GM12864 (cell line): ENCODE results near the gene KCNIP1.

Experiments used
- DNase-seq: peaks from one replicate; pipeline ENCODE4 v3.0.0-alpha.2; 2011; ENCODE audit warnings: low read depth
- H3K4me3 ChIP-seq: 2 replicates; pipeline ENCODE4 v1.5.1; 2011; ENCODE audit warnings: mild to moderate bottlenecking, low read depth, low read length, control low read depth
- TF ChIP-seq, protein P1 (sequence below): IDR thresholded peaks from 2 replicates; pipeline ENCODE4 v1.5.1; 2011; ENCODE audit warnings: low read depth, mild to moderate bottlenecking, moderate library complexity, low read length, control low read depth, inconsistent platforms; ENCODE audit errors: missing control alignments

Gene KCNIP1

GRCh38 chr5:170785416-170785815 lies 281.6 kb downstream of the KCNIP1 start:
- H3K4me3 ChIP-seq: no peak overlapping the region
- TF ChIP-seq, protein P1, sequence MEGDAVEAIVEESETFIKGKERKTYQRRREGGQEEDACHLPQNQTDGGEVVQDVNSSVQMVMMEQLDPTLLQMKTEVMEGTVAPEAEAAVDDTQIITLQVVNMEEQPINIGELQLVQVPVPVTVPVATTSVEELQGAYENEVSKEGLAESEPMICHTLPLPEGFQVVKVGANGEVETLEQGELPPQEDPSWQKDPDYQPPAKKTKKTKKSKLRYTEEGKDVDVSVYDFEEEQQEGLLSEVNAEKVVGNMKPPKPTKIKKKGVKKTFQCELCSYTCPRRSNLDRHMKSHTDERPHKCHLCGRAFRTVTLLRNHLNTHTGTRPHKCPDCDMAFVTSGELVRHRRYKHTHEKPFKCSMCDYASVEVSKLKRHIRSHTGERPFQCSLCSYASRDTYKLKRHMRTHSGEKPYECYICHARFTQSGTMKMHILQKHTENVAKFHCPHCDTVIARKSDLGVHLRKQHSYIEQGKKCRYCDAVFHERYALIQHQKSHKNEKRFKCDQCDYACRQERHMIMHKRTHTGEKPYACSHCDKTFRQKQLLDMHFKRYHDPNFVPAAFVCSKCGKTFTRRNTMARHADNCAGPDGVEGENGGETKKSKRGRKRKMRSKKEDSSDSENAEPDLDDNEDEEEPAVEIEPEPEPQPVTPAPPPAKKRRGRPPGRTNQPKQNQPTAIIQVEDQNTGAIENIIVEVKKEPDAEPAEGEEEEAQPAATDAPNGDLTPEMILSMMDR: no peak
- no peak for DNase-seq
